HG03565 (cell line): Measurements from ENCODE around the gene AKAP9.
"Not testable (repeated sequence)": the region's sequence is repeated elsewhere in the genome, so short reads cannot be mapped to it uniquely, and the experiment has no call there.

Experiments used
- ATAC-seq: cut with Tn5 transposase; IDR thresholded peaks from one replicate; pipeline ENCODE4 v1.9.1; 2021; ENCODE audit warnings: mild to moderate bottlenecking, moderate library complexity; ENCODE audit not compliant: unreplicated experiment

The AKAP9 gene

DNA sequence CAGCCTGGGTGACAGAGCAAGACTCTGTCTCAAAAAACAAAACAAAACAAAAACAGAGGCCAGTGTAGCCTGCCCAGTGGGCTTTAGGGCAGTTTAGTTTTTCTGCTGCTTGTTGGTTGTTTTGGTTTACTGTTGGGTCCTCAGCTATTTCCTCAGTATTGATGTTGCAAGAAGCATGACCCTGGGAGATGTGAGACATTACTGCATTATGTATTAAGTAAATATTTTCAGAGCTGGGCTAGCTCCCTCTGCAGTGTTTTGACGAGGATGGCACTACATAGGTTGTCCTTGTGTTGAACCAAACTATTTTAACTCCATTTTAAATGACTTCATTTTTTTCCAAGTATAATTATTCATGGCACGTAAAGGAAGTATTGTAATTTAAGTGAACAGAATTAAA is 4.8 kb downstream of the AKAP9 start:
- no peak for ATAC-seq

DNA sequence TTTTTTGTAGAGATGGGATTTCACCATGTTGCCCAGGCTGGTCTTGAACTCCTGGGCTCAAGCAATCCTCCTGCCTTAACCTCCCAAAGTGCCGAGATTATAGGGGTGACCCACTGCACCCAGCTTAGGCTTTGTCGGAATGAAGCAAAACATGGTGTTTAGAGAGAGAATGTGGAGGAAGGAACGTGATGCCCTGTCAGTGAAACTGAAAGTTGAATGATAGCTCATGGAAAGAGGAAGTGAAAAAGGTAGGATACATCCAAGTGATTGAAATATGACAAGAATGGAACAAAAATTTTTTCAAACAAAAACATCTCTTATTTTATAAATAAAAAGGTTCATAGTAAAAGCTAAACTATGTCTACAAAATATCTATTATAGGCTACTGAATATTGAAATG is 5.9 kb downstream of the AKAP9 start:
- no peak for ATAC-seq

DNA sequence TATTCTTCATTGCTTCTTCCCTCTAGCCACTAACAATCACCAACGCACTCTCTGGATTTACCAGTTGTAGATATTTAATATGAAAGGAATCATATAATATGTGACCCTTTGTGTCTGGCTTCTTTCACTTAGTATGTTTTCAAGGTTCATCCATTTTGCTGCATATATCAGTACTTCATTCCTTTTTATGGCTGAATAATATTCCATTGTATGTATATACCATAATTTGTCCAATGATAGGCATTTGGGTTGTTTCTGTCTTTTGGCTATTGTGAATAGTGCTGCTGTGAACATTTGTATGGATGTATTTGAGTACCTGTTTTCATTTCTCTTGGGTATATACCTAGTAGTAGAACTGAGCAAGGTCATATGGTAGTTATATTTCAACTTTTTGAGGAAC is 7.3 kb downstream of the AKAP9 start:
- no peak for ATAC-seq

DNA sequence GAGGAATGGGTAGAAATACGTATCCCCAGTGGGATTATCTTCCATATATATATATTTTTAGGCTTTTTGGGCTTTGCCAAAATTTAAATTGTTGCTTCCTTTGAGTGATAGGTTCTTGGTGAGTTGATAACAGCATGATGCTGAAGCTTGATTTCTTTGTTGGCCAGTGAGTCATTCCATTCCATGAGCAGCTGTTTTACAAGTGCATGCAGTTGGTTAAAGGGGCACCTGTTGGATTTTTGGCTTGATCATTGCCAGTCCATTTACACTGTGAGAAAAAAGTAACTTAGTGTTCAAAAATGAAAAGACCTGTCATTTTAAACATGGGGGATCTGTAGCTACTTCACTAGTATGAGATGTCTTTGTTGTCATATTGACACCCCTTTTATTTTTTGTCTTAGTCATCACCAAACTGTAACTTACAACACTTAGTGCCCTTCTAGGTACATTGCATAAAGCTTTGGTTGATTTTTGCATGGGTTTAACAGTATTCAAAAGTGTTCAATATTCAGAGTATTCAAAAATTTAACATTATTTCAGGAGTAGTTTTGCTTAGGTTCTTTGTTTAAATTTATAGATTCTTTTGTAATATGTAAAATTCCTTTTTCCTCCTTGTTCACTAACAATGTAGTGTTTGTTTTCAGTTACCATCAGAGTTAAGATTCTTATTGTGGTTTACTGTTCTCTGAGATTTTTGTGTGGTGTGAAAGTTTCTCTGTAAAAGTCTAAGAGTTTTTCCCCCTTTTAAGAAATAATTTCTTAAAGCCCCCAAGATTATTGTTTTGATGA is 8.8 kb downstream of the AKAP9 start:
- ATAC-seq, result peak; percentile 53

DNA sequence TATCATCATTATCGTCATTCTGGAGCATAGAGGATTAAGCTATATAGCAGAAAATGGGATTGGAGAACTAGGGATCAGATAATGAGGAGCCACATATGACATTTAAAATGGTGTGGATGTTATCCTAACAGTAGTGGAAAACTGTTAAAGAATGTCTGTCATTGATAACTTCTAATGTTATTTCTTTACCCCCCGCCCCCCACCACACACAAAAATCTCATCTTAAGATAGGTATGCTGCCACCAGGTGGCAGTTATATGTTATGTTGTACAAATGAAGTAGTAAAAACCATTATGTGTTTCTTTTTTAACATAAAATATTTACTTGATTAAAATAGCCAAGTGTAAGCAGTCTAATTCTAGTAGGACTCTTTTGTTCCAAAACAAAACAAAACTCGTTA is 13.0 kb downstream of the AKAP9 start:
- ATAC-seq, result no peak

DNA sequence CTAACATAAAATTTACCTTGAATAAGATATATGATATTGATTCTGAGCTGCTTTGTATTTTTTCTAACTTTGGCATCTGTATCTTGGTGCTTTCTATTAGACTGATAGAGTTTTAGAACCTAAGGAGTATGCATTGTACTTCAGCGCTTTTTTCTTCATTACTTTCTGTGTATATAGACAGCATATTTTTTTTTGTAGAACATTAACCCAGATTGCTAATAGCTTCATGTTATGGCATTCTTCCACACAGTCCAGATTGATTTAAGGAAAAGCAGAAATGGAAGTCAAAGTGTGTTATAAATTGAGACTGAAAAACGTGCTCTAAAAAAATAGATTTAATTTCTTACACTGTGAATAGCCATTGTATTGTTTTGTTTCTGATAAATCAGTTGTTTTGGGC is 15.8 kb downstream of the AKAP9 start:
- ATAC-seq, result not testable (repeated sequence)

DNA sequence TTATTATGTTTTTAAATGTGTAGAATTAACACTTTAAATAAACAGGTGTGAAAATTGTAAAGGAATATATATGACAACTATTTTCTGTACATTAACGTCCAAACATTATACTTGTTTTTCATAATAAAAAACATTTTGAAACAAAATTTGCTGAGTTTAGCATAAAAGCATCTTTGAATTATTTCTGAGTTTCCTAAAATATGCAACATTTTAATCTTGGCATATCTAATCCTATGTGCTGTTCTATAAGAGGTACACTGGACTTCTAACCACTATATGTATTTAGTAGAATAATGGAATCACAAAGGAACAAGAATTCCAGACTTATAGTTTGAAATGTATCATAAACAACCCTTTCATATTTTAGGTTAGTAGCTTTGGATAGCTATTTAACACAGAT is 16.6 kb downstream of the AKAP9 start:
- no peak for ATAC-seq

DNA sequence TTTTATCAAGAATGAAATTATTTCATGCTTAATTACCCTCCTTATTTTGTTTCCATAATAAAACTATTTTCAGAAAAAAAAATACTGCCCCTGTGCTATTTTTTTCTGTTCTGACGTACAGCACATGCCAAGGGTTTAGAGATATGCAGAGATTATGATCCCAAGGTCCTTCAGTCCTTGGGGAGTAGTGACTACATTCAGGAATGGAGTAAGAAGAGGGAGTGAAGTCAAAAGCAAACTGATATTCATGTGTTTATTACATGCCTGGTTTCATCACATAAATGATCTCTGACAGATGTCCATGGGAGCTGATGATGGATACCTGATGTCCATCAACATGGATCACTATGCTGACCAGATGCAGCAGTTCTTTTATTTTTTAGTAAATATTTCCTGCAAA is 17.2 kb downstream of the AKAP9 start:
- ATAC-seq, result no peak

DNA sequence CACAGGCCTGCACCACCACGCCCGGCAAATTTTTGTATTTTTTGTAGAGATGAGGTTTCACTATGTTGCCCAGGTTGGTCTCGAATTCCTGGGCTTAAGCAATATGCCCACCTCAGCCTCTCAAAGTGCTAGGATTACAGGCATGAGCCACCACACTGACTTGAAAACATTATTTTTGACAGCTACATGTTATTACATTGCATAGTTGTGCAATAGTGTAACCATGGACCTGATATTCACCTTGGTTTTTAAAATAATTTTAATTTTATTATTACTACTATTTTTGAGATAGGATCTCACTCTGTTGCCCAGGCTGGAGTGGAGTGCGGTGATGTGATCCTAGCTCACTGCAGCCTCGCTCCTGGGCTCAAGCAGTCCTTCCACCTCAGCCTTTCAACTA is 18.4 kb downstream of the AKAP9 start:
- ATAC-seq, result no peak

DNA sequence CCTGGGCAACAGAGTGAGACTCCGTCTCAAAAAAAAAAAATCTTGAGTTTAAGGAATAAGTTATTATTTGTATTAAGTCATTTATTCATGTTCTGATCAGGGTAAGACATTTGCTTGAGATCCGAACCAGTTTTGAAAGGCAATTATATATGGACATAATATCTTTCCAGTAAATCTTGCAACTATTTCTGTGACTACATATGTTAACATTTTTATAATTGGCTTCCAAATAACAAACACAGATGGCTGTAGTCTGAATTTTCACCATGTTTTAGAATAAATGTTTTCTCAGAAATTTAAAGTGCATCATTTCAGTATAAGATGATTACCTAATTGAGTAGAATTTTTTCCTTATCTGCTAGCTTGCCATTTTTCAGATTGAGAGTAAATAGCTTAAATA is 21.2 kb downstream of the AKAP9 start:
- no peak for ATAC-seq

DNA sequence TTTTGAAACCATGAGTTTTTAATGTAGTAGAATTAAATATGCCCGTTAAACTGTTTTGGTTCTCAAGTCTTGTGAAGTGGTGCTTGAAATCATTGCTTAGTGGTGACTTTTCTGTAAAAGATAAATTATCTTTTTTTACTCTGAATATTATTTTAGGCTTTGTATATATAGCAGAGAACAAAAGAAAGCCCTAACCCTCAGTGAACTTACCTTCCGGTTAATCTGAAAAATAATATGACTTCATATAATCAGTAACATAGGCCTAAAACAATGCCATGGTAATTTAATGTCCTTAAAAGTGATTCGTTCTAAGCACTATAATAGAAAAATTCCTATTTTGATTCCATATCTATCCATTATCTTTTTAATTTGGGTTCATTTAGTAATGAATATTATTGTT is 21.8 kb downstream of the AKAP9 start:
- ATAC-seq, result no peak

DNA sequence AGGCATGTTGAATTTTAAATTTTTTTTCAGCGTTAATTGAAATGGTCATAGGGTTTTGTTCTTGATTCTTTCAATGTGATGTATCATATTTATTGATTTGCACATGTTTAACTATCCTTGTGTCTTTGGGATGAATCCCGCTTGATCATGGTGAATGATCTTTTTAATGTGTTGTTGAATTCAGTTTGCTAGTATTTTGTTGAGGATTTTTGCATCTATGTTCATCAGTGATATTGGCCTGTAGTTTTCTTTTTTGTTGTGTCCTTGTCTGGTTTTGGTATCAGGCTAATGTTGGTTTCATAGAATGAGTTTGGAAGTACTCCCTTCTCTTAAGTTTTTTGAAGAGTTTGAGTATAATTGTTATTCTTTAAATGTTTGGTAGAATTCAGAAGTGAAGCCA is 26.9 kb downstream of the AKAP9 start:
- ATAC-seq, result not testable (repeated sequence)

DNA sequence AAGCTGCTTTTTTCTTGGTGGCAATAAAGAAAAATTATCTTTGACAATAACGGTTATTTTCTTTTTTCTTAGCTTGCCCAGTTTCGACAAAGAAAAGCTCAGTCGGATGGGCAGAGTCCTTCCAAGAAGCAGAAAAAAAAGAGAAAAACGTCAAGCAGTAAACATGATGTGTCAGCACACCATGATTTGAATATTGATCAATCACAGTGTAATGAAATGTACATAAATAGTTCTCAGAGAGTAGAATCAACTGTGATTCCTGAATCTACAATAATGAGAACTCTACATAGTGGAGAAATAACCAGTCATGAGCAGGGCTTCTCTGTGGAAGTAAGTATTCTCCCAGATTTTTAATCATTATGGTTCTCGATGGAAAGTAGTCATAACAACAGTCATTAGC is 33.0 kb downstream of the AKAP9 start:
- no peak for ATAC-seq

DNA sequence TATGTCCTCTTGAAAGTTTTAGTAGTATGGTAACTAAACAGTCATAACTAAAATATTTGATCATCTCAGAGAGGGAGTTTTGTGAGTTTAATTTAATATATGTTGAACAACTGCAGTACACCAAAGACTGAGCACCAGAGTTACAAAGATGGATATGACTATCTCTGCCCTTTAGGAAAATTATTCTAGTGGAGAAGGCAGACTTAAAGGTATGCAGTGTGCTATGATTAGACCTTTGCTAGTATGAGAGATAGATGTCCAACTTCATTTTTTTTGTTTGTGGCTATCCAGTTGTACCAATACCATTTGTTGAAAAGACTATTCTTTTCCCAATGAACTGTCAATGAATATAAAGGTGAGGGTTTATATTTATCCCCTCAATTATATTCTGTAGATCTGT is 33.4 kb downstream of the AKAP9 start:
- ATAC-seq, result no peak

DNA sequence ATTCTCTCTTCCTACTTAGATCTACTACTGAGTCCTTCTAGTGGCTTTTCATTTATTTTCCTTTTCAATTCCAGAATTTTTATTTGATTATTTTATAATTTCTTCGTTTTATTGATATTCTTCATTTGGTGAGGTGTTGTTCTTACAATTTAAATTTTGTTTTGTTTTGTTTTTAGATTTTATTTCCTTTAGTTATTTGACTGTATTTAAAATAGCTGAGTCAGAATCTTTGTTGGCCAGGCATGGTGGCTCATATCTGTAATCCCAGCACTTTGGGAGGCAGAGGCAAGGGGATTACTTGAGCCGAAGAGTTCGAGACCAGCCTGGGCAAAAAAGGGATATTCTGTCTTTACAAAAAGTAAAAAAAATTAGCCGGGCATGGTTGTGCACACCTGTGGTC is 36.1 kb downstream of the AKAP9 start:
- ATAC-seq, result no peak

DNA sequence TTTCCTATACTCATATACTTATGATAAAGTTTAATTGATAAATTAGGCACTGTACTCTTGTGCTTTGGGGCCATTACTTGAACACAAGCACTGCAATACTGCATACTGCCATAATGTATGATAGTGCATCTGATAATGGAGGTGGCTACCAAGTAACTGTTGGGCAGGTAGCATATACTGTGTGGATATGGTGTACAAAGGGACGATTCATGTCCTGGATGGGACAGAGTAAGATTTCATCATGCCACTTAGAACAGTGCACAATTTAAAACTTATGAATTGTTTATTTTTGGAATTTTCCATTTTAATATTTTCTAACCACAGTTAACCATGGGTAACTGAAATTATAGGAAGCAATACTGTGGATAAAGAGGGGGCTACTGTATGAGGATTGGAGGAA is 38.9 kb downstream of the AKAP9 start:
- ATAC-seq, result no peak

DNA sequence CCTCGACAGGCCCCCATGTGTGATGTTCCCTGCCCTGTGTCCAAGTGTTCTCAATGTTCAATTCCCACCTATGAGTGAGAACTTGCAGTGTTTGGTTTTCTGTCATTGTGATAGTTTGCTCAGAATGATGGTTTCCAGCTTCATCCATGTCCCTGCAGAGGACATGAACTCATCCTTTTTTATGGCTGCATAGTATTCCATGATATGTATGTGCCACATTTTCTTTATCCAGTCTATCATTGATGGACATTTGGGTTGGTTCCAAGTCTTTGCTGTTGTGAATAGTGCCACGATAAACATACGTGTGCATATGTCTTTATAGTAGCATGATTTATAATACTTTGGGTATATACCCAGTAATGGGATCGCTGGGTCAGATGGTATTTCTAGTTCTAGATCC is 41.7 kb downstream of the AKAP9 start:
- ATAC-seq, result not testable (repeated sequence)

DNA sequence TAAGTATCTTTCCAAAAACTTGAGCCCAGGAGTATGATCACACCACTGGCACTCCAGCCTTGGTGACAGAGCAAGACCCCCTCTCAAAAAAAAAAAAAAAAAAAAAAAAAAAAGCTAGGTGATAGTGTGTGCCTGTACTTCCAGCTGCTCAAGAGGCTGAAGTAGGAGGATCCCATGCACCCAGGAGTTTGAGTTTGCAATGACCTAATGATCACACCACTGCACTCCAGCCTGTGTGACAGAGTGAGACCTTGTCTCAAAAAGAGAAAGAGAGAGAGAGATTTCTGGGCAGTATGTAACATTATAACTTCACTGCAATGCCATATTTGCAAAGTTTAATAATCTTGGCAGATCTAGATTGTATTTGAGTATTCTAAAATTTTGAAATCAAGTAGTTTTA is 47.6 kb downstream of the AKAP9 start:
- no peak for ATAC-seq

DNA sequence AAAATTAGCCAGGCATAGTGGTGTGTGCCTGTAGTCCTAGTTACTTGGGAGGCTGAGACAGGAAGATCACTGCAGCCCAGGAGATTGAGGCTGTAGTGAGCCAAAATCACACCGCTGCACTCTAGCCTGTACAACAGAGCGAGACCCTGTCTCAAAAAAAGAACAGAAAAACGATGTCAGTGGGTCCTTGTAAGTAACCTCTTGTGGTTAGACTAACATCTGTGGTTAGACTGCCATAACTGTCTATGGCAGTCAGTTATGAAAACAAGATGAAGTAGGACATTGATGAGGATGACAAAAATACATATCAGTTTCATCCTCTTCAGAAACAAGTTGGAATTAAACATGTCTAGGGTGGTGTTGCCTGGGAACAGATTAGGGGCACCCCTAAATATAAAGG is 53.3 kb downstream of the AKAP9 start:
- no peak for ATAC-seq

DNA sequence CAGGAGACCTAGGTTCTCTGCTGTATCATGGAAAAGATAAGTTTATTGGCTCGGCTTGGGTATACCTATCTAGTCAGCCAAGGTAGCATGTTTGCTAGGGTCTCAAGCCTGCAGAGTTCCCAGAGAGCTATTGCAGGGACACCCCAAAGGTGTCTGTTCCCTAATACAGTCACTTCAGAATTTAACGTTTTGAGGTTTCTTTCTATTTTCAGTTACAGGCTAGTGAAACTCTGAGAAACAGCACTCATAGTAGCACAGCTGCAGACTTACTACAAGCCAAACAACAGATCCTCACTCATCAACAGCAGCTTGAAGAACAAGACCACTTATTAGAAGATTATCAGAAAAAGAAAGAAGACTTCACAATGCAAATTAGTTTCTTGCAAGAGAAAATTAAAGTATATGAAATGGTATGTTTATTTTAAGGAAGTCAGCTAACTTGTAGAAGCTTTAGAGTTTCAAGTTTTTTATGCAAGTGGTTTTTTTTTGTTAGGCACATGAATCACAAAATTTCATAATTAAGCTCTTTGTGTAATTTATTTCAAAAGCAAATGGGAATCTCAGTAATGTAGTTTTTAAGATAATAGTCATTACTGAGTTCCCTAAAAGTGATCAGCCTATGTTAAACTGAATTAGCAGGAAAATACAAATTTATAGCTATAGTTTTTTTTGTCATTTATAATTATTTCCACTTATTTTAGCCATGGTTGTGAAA is 54.9 kb downstream of the AKAP9 start:
- ATAC-seq, result peak; percentile 98

DNA sequence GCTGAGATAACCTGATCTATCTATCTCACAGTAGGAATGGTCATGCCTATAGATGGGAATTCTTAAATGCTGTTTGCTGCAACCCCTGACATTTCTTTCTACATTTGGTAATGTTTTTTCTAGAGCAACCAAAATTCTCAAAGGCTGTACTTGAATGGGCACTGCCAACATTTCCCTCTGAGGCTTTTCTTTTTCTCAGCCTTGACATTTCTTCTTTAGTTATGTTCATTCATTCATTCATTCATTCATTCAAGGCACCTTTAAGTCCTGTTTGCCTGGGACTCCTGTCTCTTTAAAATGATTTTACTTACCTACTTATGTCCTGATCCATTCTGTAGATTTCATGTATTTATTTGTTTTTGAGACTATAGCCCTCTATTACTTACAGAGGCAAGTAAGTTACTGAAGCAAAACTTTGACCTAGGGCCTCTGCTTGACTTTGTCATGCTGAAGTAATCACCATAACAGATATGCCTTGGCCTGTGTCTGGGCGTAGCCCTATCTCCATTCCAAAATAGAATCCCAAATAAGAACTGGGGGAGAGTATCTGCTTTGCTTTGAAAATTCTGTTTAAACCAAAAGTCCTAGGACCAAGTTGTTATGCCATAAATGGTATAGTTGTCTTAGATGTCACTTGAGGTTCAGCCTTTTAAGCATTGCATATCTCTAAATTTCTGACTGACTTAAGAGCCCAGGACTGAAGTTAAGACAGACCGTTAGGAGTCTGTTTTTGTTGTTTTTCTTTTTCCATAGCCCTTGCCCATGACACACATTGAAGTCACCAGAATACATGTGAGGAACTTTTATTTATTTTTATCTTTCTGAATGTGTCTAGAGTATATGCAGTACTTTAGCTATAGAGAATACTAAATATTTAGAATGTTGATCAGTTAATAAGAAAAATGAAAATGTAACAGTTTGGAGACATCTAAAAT is 59.2 kb downstream of the AKAP9 start:
- no peak for ATAC-seq

DNA sequence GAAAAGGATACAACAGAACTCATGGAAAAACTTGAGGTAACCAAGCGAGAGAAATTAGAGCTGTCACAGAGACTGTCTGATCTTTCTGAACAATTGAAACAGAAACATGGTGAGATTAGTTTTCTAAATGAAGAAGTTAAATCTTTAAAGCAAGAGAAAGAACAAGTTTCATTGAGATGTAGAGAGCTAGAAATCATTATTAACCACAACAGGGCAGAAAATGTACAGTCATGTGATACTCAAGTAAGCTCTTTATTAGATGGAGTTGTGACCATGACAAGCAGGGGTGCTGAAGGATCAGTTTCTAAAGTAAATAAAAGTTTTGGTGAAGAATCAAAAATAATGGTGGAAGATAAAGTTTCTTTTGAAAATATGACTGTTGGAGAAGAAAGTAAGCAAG is 62.1 kb downstream of the AKAP9 start:
- ATAC-seq, result no peak
